ENCODE measurements around the gene MBTPS1.

Gene MBTPS1

GRCh38 chr16:84007520-84007919 lies 109.2 kb downstream of the MBTPS1 start:
- no peak for DNase-seq

- DNase-seq, result no peak
These were observed 111.4 kb downstream of the MBTPS1 start for GRCh38 chr16:84005391-84005790.

- no peak for DNase-seq
These were observed 112.3 kb downstream of the MBTPS1 start for GRCh38 chr16:84004442-84004841.

All from hypothalamus (tissue), 51 donors.